ENCODE data around the gene MTERF1. TPM values are rescaled to one million over a fixed set of nuclear protein-coding genes. Genes with fewer than 3 reads are reported as not detected.

MTERF1 gene
- total RNA-seq, 1 experiment from 2014 or later = 19.8 TPM

DNA sequence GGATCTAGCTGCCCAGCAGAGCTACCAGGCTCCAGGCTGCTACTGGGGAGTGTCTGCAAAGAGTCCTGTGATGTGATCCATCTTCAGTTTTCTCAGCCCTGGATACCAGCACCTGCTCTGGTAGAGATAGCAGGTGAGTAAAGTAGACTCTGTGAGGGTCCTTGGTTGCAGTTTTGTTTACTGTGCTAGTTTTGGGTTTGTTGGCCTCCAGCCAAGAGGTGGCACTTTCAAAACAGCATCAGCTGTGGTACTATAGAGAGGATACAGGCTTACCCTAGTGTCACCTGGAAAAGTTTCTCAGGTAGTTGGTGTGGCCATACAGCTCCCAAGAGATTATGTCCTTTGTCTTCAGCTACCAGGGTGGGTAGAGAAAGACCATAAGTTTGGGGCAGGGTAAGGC lies 56.3 kb downstream of the MTERF1 start:
- H3K4me1 ChIP-seq (ENCODE audit: insufficient read depth, low read length) = no peaks in the 10 kb centered on the region
- H3K23me2 ChIP-seq (ENCODE audit: insufficient read length, low read depth, low read length, poor library complexity, severe bottlenecking) = no peaks in the 10 kb centered on the region
- no peak overlapping the region for H4K5ac ChIP-seq (ENCODE audit: insufficient read length, low read depth, low read length)
- H2BK5ac ChIP-seq (ENCODE audit: insufficient read length, low read length) = no peak overlapping the region
- H4K91ac ChIP-seq (ENCODE audit: insufficient read length, low read depth, low read length) = no peak overlapping the region
- no peak overlapping the region for H3K18ac ChIP-seq (ENCODE audit: insufficient read length, low read depth, low read length)
- H3K23ac ChIP-seq (ENCODE audit: insufficient read length, low read depth, low read length) = no peak overlapping the region
- no peaks in the 10 kb centered on the region for H4K20me1 ChIP-seq (ENCODE audit: control insufficient read depth, insufficient read depth, insufficient read length)
- DNase-seq = no peak
- no peaks in the 10 kb centered on the region for H3K79me1 ChIP-seq (ENCODE audit: insufficient read depth, low read depth, low read length, poor library complexity, severe bottlenecking)
- H3K4ac ChIP-seq (ENCODE audit: low read depth, low read length) = no peak overlapping the region
- no peaks in the 10 kb centered on the region for H3K9me3 ChIP-seq (ENCODE audit: control insufficient read depth, low read depth, low read length)
- no peak overlapping the region for H4K8ac ChIP-seq (replicated peaks; ENCODE audit: insufficient read length, low read depth, low read length)
- Mint-ChIP-seq H3K36me3 (ENCODE audit: insufficient read depth in 1 of 3, low read depth in 3 of 3) (peaks cover 0 to 10% (median 0%) of the 10 kb centered on the region in 3 experiments; a peak in 2 of 7 replicates), H3K9me3 (peaks cover 3 to 8% of the 10 kb centered on the region in 2 experiments; a peak in 2 of 5 replicates), H3K27me3 (ENCODE audit: low read depth) (peaks cover 3% of the 10 kb centered on the region), H3K27ac (no peak overlapping the region), H3K4me3 (no peak overlapping the region), H3K4me1 (no peaks in the 10 kb centered on the region)
- H3K56ac ChIP-seq (ENCODE audit: insufficient read length, low read depth, low read length) = no peak overlapping the region
- H3K4me2 ChIP-seq (ENCODE audit: insufficient read depth, insufficient read length, low read length) = no peak overlapping the region
- no peak overlapping the region for H2BK12ac ChIP-seq (ENCODE audit: insufficient read length, low read depth, low read length)
- no peaks in the 10 kb centered on the region for H3K79me2 ChIP-seq (ENCODE audit: insufficient read depth, low read length)
- H2BK120ac ChIP-seq (ENCODE audit: low read depth, low read length, poor library complexity, severe bottlenecking) = no peak overlapping the region
- TF ChIP-seq, protein P1, sequence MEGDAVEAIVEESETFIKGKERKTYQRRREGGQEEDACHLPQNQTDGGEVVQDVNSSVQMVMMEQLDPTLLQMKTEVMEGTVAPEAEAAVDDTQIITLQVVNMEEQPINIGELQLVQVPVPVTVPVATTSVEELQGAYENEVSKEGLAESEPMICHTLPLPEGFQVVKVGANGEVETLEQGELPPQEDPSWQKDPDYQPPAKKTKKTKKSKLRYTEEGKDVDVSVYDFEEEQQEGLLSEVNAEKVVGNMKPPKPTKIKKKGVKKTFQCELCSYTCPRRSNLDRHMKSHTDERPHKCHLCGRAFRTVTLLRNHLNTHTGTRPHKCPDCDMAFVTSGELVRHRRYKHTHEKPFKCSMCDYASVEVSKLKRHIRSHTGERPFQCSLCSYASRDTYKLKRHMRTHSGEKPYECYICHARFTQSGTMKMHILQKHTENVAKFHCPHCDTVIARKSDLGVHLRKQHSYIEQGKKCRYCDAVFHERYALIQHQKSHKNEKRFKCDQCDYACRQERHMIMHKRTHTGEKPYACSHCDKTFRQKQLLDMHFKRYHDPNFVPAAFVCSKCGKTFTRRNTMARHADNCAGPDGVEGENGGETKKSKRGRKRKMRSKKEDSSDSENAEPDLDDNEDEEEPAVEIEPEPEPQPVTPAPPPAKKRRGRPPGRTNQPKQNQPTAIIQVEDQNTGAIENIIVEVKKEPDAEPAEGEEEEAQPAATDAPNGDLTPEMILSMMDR (conservative IDR thresholded peaks at IDR 0.05) = no peak
- H3T11ph ChIP-seq (ENCODE audit: low read length) = no peak overlapping the region
- H2BK20ac ChIP-seq (ENCODE audit: low read depth, low read length, poor library complexity, severe bottlenecking) = no peak overlapping the region
- no peak overlapping the region for H3K9ac ChIP-seq (ENCODE audit: extremely low read depth, insufficient read length, low read length)
- H3K14ac ChIP-seq (ENCODE audit: insufficient read depth, low read length) = no peak overlapping the region
- H3K27ac ChIP-seq (ENCODE audit: insufficient read length, low read depth, low read length) = no peak overlapping the region
- H3K27me3 ChIP-seq (ENCODE audit: insufficient read depth, low read length) = no peaks in the 10 kb centered on the region
- H2BK15ac ChIP-seq (ENCODE audit: low read depth, low read length) = no peak overlapping the region
- H2AFZ ChIP-seq (ENCODE audit: low read length) = no peak overlapping the region
- H2AK5ac ChIP-seq (ENCODE audit: insufficient read length, low read length) = no peak overlapping the region

Other genes starting within 250 kb of the MTERF1 start
- gene AKAP9, start 60.2 kb upstream of the MTERF1 start, total RNA-seq (2021) = 21.5 and 22.4 TPM in 2 replicates

All from H9 (cell line).